GM18868 (cell line): ENCODE measurements around the gene KDM2B.

Source experiments
- ATAC-seq: cut with Tn5 transposase; IDR thresholded peaks from one replicate; pipeline ENCODE4 v1.9.1; 2021; ENCODE audit warnings: mild to moderate bottlenecking, moderate library complexity; ENCODE audit not compliant: unreplicated experiment

Gene KDM2B

GRCh38 chr12:121580959-121581685 is at the start of gene KDM2B:
Gene KDM2B (minus strand): TSS chr12:121581023. CDS start chr12:121580911, 112 bp downstream.
- no peak for ATAC-seq

GRCh38 chr12:121628536-121628935 is 47.7 kb upstream of the KDM2B start:
- no peak for ATAC-seq

- ATAC-seq: no peak
These were observed 47.2 kb upstream of the KDM2B start for GRCh38 chr12:121628037-121628436.

- peak; percentile 31 for ATAC-seq
These were observed 46.2 kb upstream of the KDM2B start for GRCh38 chr12:121626853-121627640.

GRCh38 chr12:121626087-121626852 is 45.4 kb upstream of the KDM2B start, which contains the start of gene ORAI1:
Gene ORAI1 (plus strand): TSS chr12:121626530.
- peak; percentile 78 for ATAC-seq

GRCh38 chr12:121620333-121620891 is 39.6 kb upstream of the KDM2B start:
- ATAC-seq: no peak

- no peak for ATAC-seq
These were observed 37.9 kb upstream of the KDM2B start for GRCh38 chr12:121618659-121619233.

GRCh38 chr12:121614872-121615467 is 34.1 kb upstream of the KDM2B start:
- no peak for ATAC-seq

- no peak for ATAC-seq
These were observed 32.6 kb upstream of the KDM2B start for GRCh38 chr12:121613462-121613861.

GRCh38 chr12:121611306-121611705 is 30.5 kb upstream of the KDM2B start:
- ATAC-seq: no peak

- ATAC-seq: no peak
These were observed 29.7 kb upstream of the KDM2B start for GRCh38 chr12:121610239-121611149.

- no peak for ATAC-seq
These were observed 27.5 kb upstream of the KDM2B start for GRCh38 chr12:121608301-121608700.

- ATAC-seq: no peak
These were observed 22.8 kb upstream of the KDM2B start for GRCh38 chr12:121603581-121603980.

GRCh38 chr12:121602766-121603165 is 21.9 kb upstream of the KDM2B start:
- ATAC-seq: no peak

GRCh38 chr12:121600702-121601336 is 20.0 kb upstream of the KDM2B start:
- no peak for ATAC-seq

GRCh38 chr12:121596526-121596925 is 15.7 kb upstream of the KDM2B start:
- no peak for ATAC-seq

- no peak for ATAC-seq
These were observed 14.7 kb upstream of the KDM2B start for GRCh38 chr12:121595520-121595919.

GRCh38 chr12:121592320-121592719 is 11.5 kb upstream of the KDM2B start:
- no peak for ATAC-seq
